ENCODE results near the gene LMAN1.

DNA sequence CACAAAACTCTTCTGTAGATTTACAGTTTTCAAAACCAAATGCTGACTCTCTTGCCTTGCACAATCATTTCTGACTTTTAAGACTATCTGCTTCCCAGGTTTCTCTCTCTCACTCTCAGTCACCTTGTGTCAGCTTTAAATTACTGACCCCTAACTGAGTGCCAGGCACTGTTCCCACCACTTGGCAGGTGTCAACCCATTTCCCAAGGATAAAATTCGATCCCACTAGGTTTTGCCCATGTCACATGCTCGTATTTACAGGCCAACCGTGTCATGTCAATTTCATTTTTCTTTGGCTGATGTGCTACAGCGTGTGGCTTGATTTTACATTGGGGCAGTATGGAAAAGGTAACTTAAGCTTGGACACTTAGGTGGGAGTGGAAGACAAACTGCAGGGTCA is 26.1 kb upstream of the LMAN1 start:
- TF ChIP-seq CTCF (IDR thresholded peaks at IDR 0.05) (no peak), POLR2A (IDR thresholded peaks at IDR 0.05) (no peak), POLR2AphosphoS5 (IDR thresholded peaks at IDR 0.05) (no peak), EP300 (IDR thresholded peaks at IDR 0.05) (no peak)
